HG02642 (cell line): ENCODE measurements around the gene THUMPD3.

Source experiments
- ATAC-seq: cut with Tn5 transposase; IDR thresholded peaks from one replicate; pipeline ENCODE4 v1.9.1; 2021; ENCODE audit warnings: mild to moderate bottlenecking; ENCODE audit not compliant: unreplicated experiment, poor library complexity

Gene THUMPD3

DNA sequence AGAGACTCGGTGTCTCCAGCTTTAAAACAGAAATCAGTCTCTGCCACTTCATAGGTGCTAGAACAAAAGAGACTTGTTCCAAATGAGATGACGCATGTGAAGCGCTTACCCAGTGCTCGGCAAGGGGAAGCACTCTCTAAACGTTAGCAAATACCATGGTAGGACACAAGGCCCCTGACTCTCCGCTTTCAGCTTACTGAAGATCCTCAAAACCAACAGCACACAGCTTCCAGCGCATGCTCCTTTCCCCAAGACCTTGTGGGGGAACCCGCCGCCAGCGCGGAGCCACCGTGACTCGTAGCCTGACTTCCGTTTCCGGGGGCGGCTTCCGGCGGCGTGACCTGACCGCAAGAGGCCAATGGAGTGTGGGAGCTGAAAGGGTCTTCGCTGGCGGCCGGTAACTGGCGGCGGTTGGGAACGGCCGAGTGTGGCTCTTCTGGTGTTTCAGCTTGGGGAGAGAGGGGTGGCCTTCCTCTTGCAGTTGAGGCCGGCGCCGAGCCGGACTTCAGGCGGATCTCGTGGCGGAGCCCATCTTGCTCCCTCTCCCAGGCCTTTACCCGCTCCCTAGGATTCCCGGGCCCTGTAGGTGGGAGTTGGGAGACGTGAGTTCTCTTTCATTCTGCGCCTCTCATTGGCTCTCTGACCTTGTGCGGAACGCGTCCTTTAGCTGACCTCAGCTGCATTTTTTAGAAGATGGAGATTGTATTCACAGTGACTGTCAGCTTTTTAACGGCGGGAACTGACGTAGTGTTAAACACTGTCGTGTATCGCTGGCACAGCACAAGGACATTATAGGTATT is at the start of gene THUMPD3:
Gene THUMPD3 (plus strand): TSS at position 324 of the 800 bp plus-strand sequence. CDS start 2,015 bp downstream, outside the sequence.
- ATAC-seq, result peak; percentile 99

DNA sequence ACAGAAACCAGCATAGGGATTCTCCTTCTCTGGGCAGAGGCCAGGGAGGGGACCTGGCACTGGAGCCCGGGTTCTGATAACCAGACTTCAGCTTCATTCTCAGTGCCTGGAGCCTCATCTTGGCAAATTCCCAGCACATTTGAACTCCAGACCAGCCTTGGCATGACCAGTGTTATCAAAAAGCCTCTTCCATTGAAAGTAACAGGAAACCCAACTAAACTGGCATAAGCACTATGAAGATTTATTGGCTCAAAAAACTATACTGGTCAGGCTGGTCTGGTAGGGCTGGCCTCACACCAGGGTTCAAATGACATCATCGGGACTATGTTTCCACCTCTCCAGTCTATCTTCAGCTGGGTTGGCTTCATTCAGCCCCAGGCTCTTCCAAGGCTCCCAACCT is 48.1 kb upstream of the THUMPD3 start:
- ATAC-seq, result no peak

- no peak for ATAC-seq
These were observed 45.9 kb upstream of the THUMPD3 start for GRCh38 chr3:9316881-9317361.

- no peak for ATAC-seq
These were observed 40.1 kb upstream of the THUMPD3 start for GRCh38 chr3:9322780-9323179.

DNA sequence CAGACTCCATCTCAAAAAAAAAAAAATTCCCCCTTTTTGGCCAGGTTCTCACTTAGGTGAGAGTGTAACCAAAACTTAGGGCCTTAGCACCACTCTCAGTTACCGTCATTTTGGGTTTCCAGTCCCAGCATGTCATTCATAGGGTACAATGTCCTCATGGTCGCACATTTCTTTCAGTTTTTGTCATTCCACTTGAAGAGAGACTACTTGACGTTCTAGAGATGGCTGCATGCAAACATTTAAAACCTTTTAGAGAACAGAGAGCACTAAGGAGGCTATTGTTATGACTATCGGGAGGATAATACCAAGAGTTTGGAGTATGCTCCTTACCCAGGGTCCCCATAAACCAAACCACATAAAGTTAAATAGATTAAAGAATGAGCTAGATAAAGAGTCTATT is 37.9 kb upstream of the THUMPD3 start:
- no peak for ATAC-seq

DNA sequence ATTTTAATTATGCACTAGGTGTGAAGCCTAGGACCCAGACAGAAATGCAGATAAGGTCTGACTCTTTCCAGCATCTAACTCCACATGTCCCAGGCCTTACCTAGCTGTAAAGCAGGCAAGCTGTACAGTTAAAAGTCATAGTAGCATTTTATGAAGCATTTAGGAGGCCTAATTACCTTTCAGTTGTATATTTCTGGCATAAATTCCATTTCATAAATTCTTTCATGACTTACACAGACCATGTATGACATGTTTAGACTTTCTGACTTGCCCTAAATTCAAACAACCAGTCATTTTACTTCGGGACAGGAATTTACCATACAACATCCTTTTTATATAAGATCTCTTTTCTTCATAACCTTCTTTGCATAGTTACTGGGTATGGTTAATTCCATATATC is 35.3 kb upstream of the THUMPD3 start:
- ATAC-seq, result no peak

- no peak for ATAC-seq
These were observed 32.6 kb upstream of the THUMPD3 start for GRCh38 chr3:9330166-9330703.

DNA sequence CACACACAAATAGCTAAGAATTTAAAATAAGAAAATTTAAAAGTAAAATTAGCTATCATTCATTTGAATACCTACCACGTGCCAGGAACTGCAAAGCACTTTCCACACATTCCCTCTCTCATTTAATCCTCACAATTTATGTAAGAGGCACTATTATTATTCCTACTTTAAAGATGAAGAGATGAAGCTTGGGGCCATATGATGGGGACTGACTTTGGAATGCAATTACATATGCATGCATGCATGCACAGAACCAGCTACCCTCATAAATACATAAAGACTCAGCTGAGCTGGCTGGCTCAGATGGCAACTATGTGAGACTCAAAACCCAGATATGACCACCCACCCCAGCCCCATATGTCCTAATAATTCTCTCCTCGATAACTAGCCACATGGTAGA is 31.7 kb upstream of the THUMPD3 start:
- ATAC-seq, result no peak

DNA sequence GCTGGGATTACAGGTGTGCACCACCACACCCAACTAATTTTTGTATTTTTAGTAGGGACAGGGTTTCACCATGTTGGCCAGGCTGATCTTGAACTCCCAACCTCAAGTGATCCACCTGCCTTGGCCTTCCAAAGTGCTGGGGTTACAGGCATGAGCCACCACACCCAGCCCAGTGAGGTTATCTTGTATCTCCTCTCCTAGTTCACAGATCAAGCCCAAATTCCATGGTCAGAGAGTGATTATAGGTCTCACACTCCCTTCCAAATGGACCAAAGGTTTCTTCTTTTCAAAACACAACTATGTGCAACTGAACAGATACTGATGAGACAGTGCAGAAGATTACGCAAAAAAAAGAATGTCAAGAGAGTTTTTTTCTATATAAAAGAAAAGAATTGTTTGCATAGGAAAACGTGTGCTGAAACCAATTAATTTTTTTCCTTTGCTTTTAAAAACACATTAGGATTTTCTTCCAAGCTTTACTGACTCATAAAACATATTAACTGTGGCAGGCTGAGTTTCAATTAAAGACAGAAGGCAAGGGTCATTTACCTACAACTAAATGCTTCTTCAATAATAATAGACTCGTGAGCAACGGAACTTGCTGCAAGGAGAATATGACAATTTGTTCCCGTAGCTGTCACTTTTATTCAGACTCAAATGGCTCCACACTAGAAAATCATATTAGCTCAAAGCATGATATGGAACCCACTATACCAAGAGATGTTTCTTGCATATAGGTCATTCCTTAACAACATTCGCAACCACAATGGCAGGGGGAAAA is 30.4 kb upstream of the THUMPD3 start:
- ATAC-seq, result no peak

DNA sequence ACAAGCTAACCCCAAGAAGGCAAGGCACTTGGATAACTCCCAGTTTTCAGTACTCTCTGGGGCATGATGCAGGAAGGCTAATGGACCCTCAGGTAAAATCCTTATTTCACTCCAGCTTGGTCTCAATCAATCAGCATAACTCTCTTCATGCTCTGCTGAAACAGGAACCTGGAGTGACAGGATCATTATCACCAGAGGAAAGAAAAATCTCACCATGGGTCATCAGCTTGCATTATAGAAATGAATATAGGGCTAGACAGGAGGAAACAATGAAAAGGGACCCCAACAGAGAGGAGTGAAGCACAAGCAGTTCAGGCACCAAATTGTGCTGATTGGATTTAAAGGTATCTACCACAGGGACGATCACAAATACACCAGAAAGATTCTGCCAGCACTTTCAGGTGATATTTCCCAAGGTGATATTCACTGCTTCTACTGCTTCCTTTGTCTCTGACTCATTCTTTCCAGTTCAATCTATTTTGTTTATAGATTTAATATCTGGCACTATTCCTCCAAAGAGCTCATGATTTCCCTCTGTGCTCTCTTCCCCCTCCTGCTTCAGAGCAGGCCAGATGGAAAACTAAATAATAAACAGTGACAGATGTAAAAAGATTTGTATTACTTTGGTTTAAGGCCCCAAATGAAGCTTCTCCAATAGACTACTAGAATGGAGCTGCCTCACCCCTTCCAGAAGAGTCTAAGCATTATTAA is 22.9 kb upstream of the THUMPD3 start:
- ATAC-seq, result no peak

DNA sequence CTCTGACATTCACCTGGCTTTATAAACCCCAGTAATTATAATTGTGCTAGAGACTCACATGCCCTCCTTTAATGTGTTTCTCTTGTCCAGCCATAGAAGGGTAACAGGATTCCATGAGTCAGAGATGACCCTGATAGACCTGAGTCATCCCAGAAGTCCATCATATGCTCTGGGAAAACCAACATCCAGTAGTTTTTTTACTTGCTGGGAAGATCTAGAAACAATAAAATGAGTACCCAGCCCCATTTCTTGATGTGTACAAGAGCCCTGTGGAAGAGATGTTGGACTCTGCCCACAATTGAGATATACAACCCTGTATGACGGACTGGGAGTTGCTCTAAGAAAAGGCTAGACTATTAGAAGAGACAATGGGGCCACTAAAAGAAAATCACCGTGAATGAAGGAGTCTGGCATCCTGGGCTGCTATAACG is 22.4 kb upstream of the THUMPD3 start:
- no peak for ATAC-seq

- ATAC-seq, result no peak
These were observed 20.2 kb upstream of the THUMPD3 start for GRCh38 chr3:9342696-9343095.

GRCh38 chr3:9343115-9343514 is 19.7 kb upstream of the THUMPD3 start:
- ATAC-seq, result no peak

- ATAC-seq, result no peak
These were observed 17.8 kb upstream of the THUMPD3 start for GRCh38 chr3:9345041-9345440.

GRCh38 chr3:9346141-9346540 is 16.7 kb upstream of the THUMPD3 start:
- ATAC-seq, result no peak

- ATAC-seq, result no peak
These were observed 15.8 kb upstream of the THUMPD3 start for GRCh38 chr3:9347081-9347480.

DNA sequence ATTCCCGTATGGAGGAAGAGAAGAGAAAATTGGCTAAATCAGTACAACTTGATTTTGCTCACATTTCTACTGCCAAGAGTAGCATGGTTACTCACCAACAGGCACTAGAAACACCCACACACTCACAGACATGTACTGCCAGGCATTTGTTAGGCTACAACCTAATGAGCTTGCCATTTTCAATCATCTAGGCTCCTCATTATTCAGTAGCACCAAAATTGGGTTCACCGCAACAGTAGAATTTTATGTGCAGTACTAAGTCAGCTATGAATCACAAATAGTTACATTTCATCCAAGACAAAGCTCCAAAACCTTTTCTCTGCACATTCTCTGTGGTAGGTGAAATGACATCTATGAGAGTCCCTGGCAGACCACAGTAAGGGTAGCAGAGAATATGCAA is 15.0 kb upstream of the THUMPD3 start:
- ATAC-seq, result no peak

DNA sequence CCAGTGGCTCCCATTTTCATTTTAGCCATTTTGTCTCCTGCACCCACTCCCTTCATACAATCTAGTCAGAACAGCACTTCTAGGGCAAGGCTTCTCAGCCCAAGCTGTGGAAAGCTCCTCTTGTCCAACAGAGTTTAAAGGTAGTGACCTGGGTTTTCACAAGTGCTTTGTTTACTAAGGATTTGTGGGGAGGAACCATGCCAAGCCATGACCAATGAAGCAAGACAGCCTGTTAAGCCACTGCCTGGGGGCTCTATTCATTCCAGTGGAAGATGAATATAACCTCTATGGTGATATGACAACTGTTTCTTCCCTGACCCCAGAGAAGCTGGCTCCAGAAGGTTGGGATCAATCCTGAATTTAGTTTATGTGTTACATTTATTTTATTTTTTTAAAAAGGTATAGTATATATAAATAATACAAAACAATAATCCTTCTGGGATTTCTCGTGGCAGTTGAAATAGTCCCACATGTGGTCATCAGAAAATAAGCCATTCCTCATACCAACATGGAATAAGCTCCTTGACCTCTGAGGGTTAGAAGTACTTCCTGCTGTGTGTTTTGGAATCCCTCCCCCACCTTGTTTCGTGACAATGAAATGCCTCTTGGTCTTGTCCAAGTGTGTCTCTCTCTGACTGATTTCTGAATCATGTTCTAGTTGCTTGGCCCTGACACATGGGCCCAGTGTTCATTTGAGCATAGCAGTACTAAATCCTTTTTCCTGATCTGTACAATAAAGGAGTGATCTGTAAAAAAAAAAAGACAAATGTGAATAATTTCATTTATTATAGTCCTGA is 13.3 kb upstream of the THUMPD3 start:
- no peak for ATAC-seq

GRCh38 chr3:9351709-9352126 is 11.1 kb upstream of the THUMPD3 start:
- no peak for ATAC-seq
